Activated CD4-positive, alpha-beta T cell treated with anti-CD3 and anti-CD28 coated beads, Interleukin-2, amount 10 ng/mL, durations not matched to agents 24 days and 14 days (primary cell): ENCODE measurements around the gene CIBAR2. TPM values are rescaled to one million over a fixed set of nuclear protein-coding genes. Genes with fewer than 3 reads are reported as not detected.
A peak's percentile ranks its signal among the peaks of the same experiment; 100 is the strongest.

Experiments
- DNase-seq: peaks from one replicate; pipeline ENCODE4 v3.0.0; 2022
- H3K27ac Mint-ChIP-seq: one replicate; pipeline ENCODE4 v1.8.0; 2022; ENCODE audit warnings: mild to moderate bottlenecking, mixed read lengths
- H3K27me3 Mint-ChIP-seq: one replicate; pipeline ENCODE4 v1.8.0; 2022; ENCODE audit warnings: mixed read lengths
- H3K36me3 Mint-ChIP-seq: one replicate; pipeline ENCODE4 v1.8.0; 2022; ENCODE audit warnings: low read depth, mild to moderate bottlenecking, mixed read lengths
- H3K4me1 Mint-ChIP-seq: one replicate; pipeline ENCODE4 v1.8.0; 2021; ENCODE audit warnings: mixed read lengths
- H3K4me3 Mint-ChIP-seq: one replicate; pipeline ENCODE4 v1.8.0; 2022; ENCODE audit warnings: mild to moderate bottlenecking, moderate library complexity, mixed read lengths
- H3K9me3 Mint-ChIP-seq: one replicate; pipeline ENCODE4 v1.8.0; 2021; ENCODE audit warnings: mixed read lengths
- intact Hi-C: fragments of 100-400 bp; cut with micrococcal nuclease; formaldehyde crosslinking; loops from one replicate; pipeline ENCODE4 v1.15.1; 2023
- total RNA-seq: library from RNA; stranded (reverse); gene quantifications from 2 replicates; pipeline ENCODE4 v1.2.3, GENCODE V29; 2022

CIBAR2 gene
- total RNA-seq, 1 donor from 2014 or later = not detected

GRCh38 chr16:85067426-85067825 lies 44.8 kb downstream of the CIBAR2 start:
- DNase-seq = no peak
- Mint-ChIP-seq H3K9me3 (no peaks in the 10 kb centered on the region), H3K27ac (no peak overlapping the region), H3K4me3 (no peak overlapping the region), H3K27me3 (no peaks in the 10 kb centered on the region), H3K36me3 (peaks cover 13% of the 10 kb centered on the region), H3K4me1 (peaks cover 3% of the 10 kb centered on the region)
- intact Hi-C loops = no loop called here

GRCh38 chr16:85067024-85067423 lies 45.2 kb downstream of the CIBAR2 start:
- H3K9me3 Mint-ChIP-seq = no peaks in the 10 kb centered on the region
- no peaks in the 10 kb centered on the region for H3K27me3 Mint-ChIP-seq
- no peak overlapping the region for H3K4me3 Mint-ChIP-seq
- H3K4me1 Mint-ChIP-seq = peaks cover 3% of the 10 kb centered on the region
- DNase-seq = no peak
- intact Hi-C loops = no loop called here
- H3K27ac Mint-ChIP-seq = no peak overlapping the region
- H3K36me3 Mint-ChIP-seq = peaks cover 13% of the 10 kb centered on the region

- intact Hi-C loops = no loop called here
- no peak for DNase-seq
- H3K4me1 Mint-ChIP-seq = peaks cover 6% of the 10 kb centered on the region
- no peaks in the 10 kb centered on the region for H3K27me3 Mint-ChIP-seq
- no peak overlapping the region for H3K27ac Mint-ChIP-seq
- no peaks in the 10 kb centered on the region for H3K9me3 Mint-ChIP-seq
- peaks cover 9% of the 10 kb centered on the region for H3K36me3 Mint-ChIP-seq
- H3K4me3 Mint-ChIP-seq = no peak overlapping the region
Observed at GRCh38 chr16:85066346-85066885, 45.9 kb downstream of the CIBAR2 start.

- Mint-ChIP-seq H3K36me3 (peaks cover 7% of the 10 kb centered on the region), H3K9me3 (no peaks in the 10 kb centered on the region), H3K4me1 (peaks cover 8% of the 10 kb centered on the region), H3K27ac (no peak overlapping the region), H3K27me3 (no peaks in the 10 kb centered on the region), H3K4me3 (no peak overlapping the region)
- no peak for DNase-seq
- intact Hi-C loops = no loop called here
Observed at GRCh38 chr16:85065099-85065498, 47.2 kb downstream of the CIBAR2 start.

- peaks cover 5% of the 10 kb centered on the region for H3K36me3 Mint-ChIP-seq
Observed at GRCh38 chr16:85064186-85064585, 48.1 kb downstream of the CIBAR2 start.

GRCh38 chr16:85062845-85063244 lies 49.4 kb downstream of the CIBAR2 start:
- H3K4me3 Mint-ChIP-seq = no peak overlapping the region
- no peaks in the 10 kb centered on the region for H3K27me3 Mint-ChIP-seq
- peaks cover 5% of the 10 kb centered on the region for H3K36me3 Mint-ChIP-seq
- H3K27ac Mint-ChIP-seq = no peak overlapping the region
- no peak for DNase-seq
- H3K9me3 Mint-ChIP-seq = no peaks in the 10 kb centered on the region
- intact Hi-C loops = no loop called here
- peaks cover 12% of the 10 kb centered on the region for H3K4me1 Mint-ChIP-seq

More at GRCh38 chr16:85064186-85064585, 48.1 kb downstream of the CIBAR2 start:
- Mint-ChIP-seq H3K27ac (no peak overlapping the region), H3K27me3 (no peaks in the 10 kb centered on the region), H3K4me1 (peaks cover 11% of the 10 kb centered on the region), H3K4me3 (no peak overlapping the region), H3K9me3 (no peaks in the 10 kb centered on the region)
- no peak for DNase-seq
- intact Hi-C loops = no loop called here

- intact Hi-C loops = no loop called here
- Mint-ChIP-seq H3K4me1 (peaks cover 18% of the 10 kb centered on the region), H3K27me3 (no peaks in the 10 kb centered on the region), H3K4me3 (no peak overlapping the region), H3K27ac (no peak overlapping the region), H3K9me3 (no peaks in the 10 kb centered on the region), H3K36me3 (peaks cover 4% of the 10 kb centered on the region)
- DNase-seq = no peak
Observed at GRCh38 chr16:85062323-85062722, 49.9 kb downstream of the CIBAR2 start.

- no peaks in the 10 kb centered on the region for H3K9me3 Mint-ChIP-seq
- peaks cover 25% of the 10 kb centered on the region for H3K4me1 Mint-ChIP-seq
- intact Hi-C loops = no loop called here
- H3K27me3 Mint-ChIP-seq = no peaks in the 10 kb centered on the region
- peaks cover 4% of the 10 kb centered on the region for H3K36me3 Mint-ChIP-seq
- no peak overlapping the region for H3K4me3 Mint-ChIP-seq
- no peak for DNase-seq
- H3K27ac Mint-ChIP-seq = no peak overlapping the region
Observed at GRCh38 chr16:85061566-85061965, 50.7 kb downstream of the CIBAR2 start.

- Mint-ChIP-seq H3K36me3 (peaks cover 4% of the 10 kb centered on the region), H3K4me1 (peaks cover 43% of the 10 kb centered on the region)
- intact Hi-C loops = no loop called here
Observed at GRCh38 chr16:85058909-85059308, 53.4 kb downstream of the CIBAR2 start.

GRCh38 chr16:85057948-85058347 lies 54.3 kb downstream of the CIBAR2 start:
- H3K4me1 Mint-ChIP-seq = peaks cover 43% of the 10 kb centered on the region
- intact Hi-C loops = no loop called here
- H3K36me3 Mint-ChIP-seq = peaks cover 9% of the 10 kb centered on the region
- peak overlapping the region; percentile 35 for H3K4me3 Mint-ChIP-seq
- no peak for DNase-seq
- H3K27me3 Mint-ChIP-seq = no peaks in the 10 kb centered on the region
- H3K27ac Mint-ChIP-seq = no peak overlapping the region
- H3K9me3 Mint-ChIP-seq = no peaks in the 10 kb centered on the region

More at GRCh38 chr16:85058909-85059308, 53.4 kb downstream of the CIBAR2 start:
- no peak overlapping the region for H3K27ac Mint-ChIP-seq
- DNase-seq = no peak
- H3K27me3 Mint-ChIP-seq = no peaks in the 10 kb centered on the region
- H3K4me3 Mint-ChIP-seq = no peak overlapping the region
- no peaks in the 10 kb centered on the region for H3K9me3 Mint-ChIP-seq

- DNase-seq = no peak
- Mint-ChIP-seq H3K27ac (peak overlapping the region; percentile 93), H3K9me3 (no peaks in the 10 kb centered on the region), H3K4me3 (peak overlapping the region; percentile 35), H3K36me3 (peaks cover 9% of the 10 kb centered on the region), H3K27me3 (no peaks in the 10 kb centered on the region), H3K4me1 (peaks cover 40% of the 10 kb centered on the region)
- intact Hi-C loops = no loop called here
Observed at GRCh38 chr16:85057212-85057889, 54.9 kb downstream of the CIBAR2 start.

- H3K9me3 Mint-ChIP-seq = no peaks in the 10 kb centered on the region
- peak overlapping the region; percentile 93 for H3K27ac Mint-ChIP-seq
- intact Hi-C loops = no loop called here
- no peaks in the 10 kb centered on the region for H3K27me3 Mint-ChIP-seq
- peaks cover 9% of the 10 kb centered on the region for H3K36me3 Mint-ChIP-seq
- peaks cover 36% of the 10 kb centered on the region for H3K4me1 Mint-ChIP-seq
- peak overlapping the region; percentile 71 for H3K4me3 Mint-ChIP-seq
- peak; percentile 62 for DNase-seq
Observed at GRCh38 chr16:85056211-85056748, 56.0 kb downstream of the CIBAR2 start.

GRCh38 chr16:85055493-85056210 lies 56.6 kb downstream of the CIBAR2 start:
- Mint-ChIP-seq H3K9me3 (no peaks in the 10 kb centered on the region), H3K4me3 (peak overlapping the region; percentile 71), H3K27ac (peak overlapping the region; percentile 93), H3K4me1 (peaks cover 35% of the 10 kb centered on the region), H3K36me3 (peaks cover 9% of the 10 kb centered on the region), H3K27me3 (no peaks in the 10 kb centered on the region)
- intact Hi-C loops = loop anchor here (1.0 kb wide), 3 partner anchors 26 to 44 kb away; partner anchors contain the start of gene ZDHHC7
- peak; percentile 93 for DNase-seq

GRCh38 chr16:85054948-85055492 lies 57.3 kb downstream of the CIBAR2 start:
- H3K36me3 Mint-ChIP-seq = peaks cover 9% of the 10 kb centered on the region
- intact Hi-C loops = loop anchor here (1.0 kb wide), 3 partner anchors 26 to 44 kb away; partner anchors contain the start of gene ZDHHC7
- DNase-seq = peak; percentile 61
- H3K27me3 Mint-ChIP-seq = no peaks in the 10 kb centered on the region
- H3K4me3 Mint-ChIP-seq = peak overlapping the region; percentile 71
- H3K9me3 Mint-ChIP-seq = no peaks in the 10 kb centered on the region
- peak overlapping the region; percentile 93 for H3K27ac Mint-ChIP-seq
- H3K4me1 Mint-ChIP-seq = peaks cover 37% of the 10 kb centered on the region
